Activated CD4-positive, alpha-beta T cell treated with anti-CD3 and anti-CD28 coated beads, Interleukin-2, amount 50 U/mL, for 1 hour (primary cell): ENCODE data around the gene FYTTD1.
"Not testable (repeated sequence)": the region's sequence is repeated elsewhere in the genome, so short reads cannot be mapped to it uniquely, and the experiment has no call there.

ENCODE experiments used
- DNase-seq: peaks from one replicate; pipeline ENCODE4 v3.0.0-alpha.2; 2020

The FYTTD1 gene

GRCh38 chr3:197749601-197750395, at the start of gene FYTTD1:
Gene FYTTD1 (plus strand): TSS chr3:197749883. CDS start chr3:197749972, 89 bp downstream.
- DNase-seq = peak; percentile 85

GRCh38 chr3:197700095-197700494, 49.6 kb upstream of the FYTTD1 start:
- no peak for DNase-seq

GRCh38 chr3:197701841-197702240, 47.8 kb upstream of the FYTTD1 start:
- no peak for DNase-seq

GRCh38 chr3:197706658-197707057, 43.0 kb upstream of the FYTTD1 start:
- no peak for DNase-seq

- no peak for DNase-seq
These were observed 40.5 kb upstream of the FYTTD1 start for GRCh38 chr3:197709135-197709534.

GRCh38 chr3:197710965-197711364, 38.7 kb upstream of the FYTTD1 start:
- not testable (repeated sequence) for DNase-seq

GRCh38 chr3:197711973-197712707, 37.5 kb upstream of the FYTTD1 start:
- peak; percentile 84 for DNase-seq

- DNase-seq = no peak
These were observed 36.2 kb upstream of the FYTTD1 start for GRCh38 chr3:197713477-197713822.

GRCh38 chr3:197714251-197714650, 35.4 kb upstream of the FYTTD1 start:
- no peak for DNase-seq

GRCh38 chr3:197718891-197719290, 30.8 kb upstream of the FYTTD1 start:
- DNase-seq = no peak

GRCh38 chr3:197720694-197721093, 29.0 kb upstream of the FYTTD1 start:
- DNase-seq = no peak

GRCh38 chr3:197722734-197723133, 26.9 kb upstream of the FYTTD1 start:
- DNase-seq = no peak

GRCh38 chr3:197727878-197728277, 21.8 kb upstream of the FYTTD1 start:
- DNase-seq = not testable (repeated sequence)

- DNase-seq = no peak
These were observed 21.2 kb upstream of the FYTTD1 start for GRCh38 chr3:197728487-197728886.

GRCh38 chr3:197730200-197730599, 19.5 kb upstream of the FYTTD1 start:
- DNase-seq = no peak

GRCh38 chr3:197730770-197731169, 18.9 kb upstream of the FYTTD1 start:
- not testable (repeated sequence) for DNase-seq

GRCh38 chr3:197731483-197731882, 18.2 kb upstream of the FYTTD1 start:
- DNase-seq = not testable (repeated sequence)

- DNase-seq = no peak
These were observed 16.6 kb upstream of the FYTTD1 start for GRCh38 chr3:197733042-197733441.

GRCh38 chr3:197734667-197735318, 14.9 kb upstream of the FYTTD1 start:
- DNase-seq = no peak

- peak; percentile 36 for DNase-seq
These were observed 13.6 kb upstream of the FYTTD1 start for GRCh38 chr3:197736010-197736490.

GRCh38 chr3:197736491-197737318, 13.0 kb upstream of the FYTTD1 start, which contains the start of gene RUBCN:
Gene RUBCN (minus strand): TSS chr3:197736904. CDS start chr3:197736719, 185 bp downstream.
- peak; percentile 89 for DNase-seq

- no peak for DNase-seq
These were observed 12.4 kb upstream of the FYTTD1 start for GRCh38 chr3:197737319-197737649.
